HL-60 (cell line): ENCODE measurements around the gene TDRD12.
"Not testable (repeated sequence)": the region's sequence is repeated elsewhere in the genome, so short reads cannot be mapped to it uniquely, and the experiment has no call there.

ENCODE experiments used
- DNase-seq, 2 experiments: peaks; one replicate each; pipeline ENCODE4 v3.0.0-alpha.2; 2010 to 2020; ENCODE audit warnings: low read depth in 1 of 2, low spot score in 1 of 2
- H3K27ac ChIP-seq: fragments of 250-450 bp; sonication (Bioruptor Pico); replicated peaks from 2 replicates; pipeline ENCODE4 v1.5.1; 2020; ENCODE audit warnings: mild to moderate bottlenecking, moderate library complexity
- H3K27me3 ChIP-seq: fragments of 250-450 bp; sonication (Bioruptor Pico); 2 replicates; pipeline ENCODE4 v1.5.1; 2021; ENCODE audit warnings: mild to moderate bottlenecking, moderate library complexity; ENCODE audit not compliant: insufficient read depth, poor library complexity, severe bottlenecking
- H3K4me3 ChIP-seq: replicated peaks from 2 replicates; pipeline ENCODE4 v1.5.1; 2011; ENCODE audit warnings: mild to moderate bottlenecking, control low read depth, low read length; ENCODE audit not compliant: insufficient read depth
- GABPA ChIP-seq: IDR thresholded peaks from 2 replicates; pipeline ENCODE4 v1.6.1; 2012; ENCODE audit warnings: low read depth
- POLR2AphosphoS5 ChIP-seq: IDR thresholded peaks from 2 replicates; pipeline ENCODE4 v1.6.1; 2012; ENCODE audit warnings: low read depth
- SPI1 ChIP-seq: IDR thresholded peaks from 2 replicates; pipeline ENCODE4 v1.6.1; 2012; ENCODE audit warnings: low read depth, mild to moderate bottlenecking, borderline replicate concordance
- TF ChIP-seq, protein P1 (sequence below): IDR thresholded peaks from one replicate; pipeline ENCODE4 v1.5.1; 2011; ENCODE audit warnings: low read length, control low read depth, inconsistent platforms; ENCODE audit not compliant: insufficient read depth
- TF ChIP-seq, protein P2 (sequence below): IDR thresholded peaks from 2 replicates; pipeline ENCODE4 v1.6.1; 2012; ENCODE audit warnings: low read depth; ENCODE audit not compliant: insufficient replicate concordance

Gene TDRD12

DNA sequence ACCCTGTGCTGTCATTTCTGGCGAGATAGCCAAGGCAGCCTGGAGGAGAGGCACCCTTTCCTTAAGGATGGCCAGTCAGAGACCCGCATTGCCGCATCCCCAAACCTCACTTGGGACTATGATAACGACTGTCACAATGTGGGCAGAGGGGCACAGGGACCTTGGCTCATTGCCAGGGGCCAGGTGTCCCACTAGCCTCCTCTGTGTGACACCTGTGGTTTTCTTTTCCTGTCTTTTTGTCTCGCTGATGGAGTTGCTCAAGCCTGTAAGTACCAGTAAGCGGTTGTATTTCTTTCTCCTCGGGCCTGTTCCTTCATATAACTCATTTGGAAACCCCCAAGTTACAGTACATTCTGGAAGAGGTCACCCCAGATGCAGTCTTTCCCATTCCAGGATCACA, 59.5 kb downstream of the TDRD12 start:
- Histone ChIP-seq H3K27me3 (no peaks in the 10 kb centered on the region), H3K27ac (no peak overlapping the region), H3K4me3 (no peak overlapping the region)
- TF ChIP-seq, protein P1, sequence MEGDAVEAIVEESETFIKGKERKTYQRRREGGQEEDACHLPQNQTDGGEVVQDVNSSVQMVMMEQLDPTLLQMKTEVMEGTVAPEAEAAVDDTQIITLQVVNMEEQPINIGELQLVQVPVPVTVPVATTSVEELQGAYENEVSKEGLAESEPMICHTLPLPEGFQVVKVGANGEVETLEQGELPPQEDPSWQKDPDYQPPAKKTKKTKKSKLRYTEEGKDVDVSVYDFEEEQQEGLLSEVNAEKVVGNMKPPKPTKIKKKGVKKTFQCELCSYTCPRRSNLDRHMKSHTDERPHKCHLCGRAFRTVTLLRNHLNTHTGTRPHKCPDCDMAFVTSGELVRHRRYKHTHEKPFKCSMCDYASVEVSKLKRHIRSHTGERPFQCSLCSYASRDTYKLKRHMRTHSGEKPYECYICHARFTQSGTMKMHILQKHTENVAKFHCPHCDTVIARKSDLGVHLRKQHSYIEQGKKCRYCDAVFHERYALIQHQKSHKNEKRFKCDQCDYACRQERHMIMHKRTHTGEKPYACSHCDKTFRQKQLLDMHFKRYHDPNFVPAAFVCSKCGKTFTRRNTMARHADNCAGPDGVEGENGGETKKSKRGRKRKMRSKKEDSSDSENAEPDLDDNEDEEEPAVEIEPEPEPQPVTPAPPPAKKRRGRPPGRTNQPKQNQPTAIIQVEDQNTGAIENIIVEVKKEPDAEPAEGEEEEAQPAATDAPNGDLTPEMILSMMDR = no peak
- TF ChIP-seq POLR2AphosphoS5 (no peak), SPI1 (no peak), GABPA (no peak)
- TF ChIP-seq, protein P2, sequence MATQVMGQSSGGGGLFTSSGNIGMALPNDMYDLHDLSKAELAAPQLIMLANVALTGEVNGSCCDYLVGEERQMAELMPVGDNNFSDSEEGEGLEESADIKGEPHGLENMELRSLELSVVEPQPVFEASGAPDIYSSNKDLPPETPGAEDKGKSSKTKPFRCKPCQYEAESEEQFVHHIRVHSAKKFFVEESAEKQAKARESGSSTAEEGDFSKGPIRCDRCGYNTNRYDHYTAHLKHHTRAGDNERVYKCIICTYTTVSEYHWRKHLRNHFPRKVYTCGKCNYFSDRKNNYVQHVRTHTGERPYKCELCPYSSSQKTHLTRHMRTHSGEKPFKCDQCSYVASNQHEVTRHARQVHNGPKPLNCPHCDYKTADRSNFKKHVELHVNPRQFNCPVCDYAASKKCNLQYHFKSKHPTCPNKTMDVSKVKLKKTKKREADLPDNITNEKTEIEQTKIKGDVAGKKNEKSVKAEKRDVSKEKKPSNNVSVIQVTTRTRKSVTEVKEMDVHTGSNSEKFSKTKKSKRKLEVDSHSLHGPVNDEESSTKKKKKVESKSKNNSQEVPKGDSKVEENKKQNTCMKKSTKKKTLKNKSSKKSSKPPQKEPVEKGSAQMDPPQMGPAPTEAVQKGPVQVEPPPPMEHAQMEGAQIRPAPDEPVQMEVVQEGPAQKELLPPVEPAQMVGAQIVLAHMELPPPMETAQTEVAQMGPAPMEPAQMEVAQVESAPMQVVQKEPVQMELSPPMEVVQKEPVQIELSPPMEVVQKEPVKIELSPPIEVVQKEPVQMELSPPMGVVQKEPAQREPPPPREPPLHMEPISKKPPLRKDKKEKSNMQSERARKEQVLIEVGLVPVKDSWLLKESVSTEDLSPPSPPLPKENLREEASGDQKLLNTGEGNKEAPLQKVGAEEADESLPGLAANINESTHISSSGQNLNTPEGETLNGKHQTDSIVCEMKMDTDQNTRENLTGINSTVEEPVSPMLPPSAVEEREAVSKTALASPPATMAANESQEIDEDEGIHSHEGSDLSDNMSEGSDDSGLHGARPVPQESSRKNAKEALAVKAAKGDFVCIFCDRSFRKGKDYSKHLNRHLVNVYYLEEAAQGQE = no peak
- DNase-seq = no peak

DNA sequence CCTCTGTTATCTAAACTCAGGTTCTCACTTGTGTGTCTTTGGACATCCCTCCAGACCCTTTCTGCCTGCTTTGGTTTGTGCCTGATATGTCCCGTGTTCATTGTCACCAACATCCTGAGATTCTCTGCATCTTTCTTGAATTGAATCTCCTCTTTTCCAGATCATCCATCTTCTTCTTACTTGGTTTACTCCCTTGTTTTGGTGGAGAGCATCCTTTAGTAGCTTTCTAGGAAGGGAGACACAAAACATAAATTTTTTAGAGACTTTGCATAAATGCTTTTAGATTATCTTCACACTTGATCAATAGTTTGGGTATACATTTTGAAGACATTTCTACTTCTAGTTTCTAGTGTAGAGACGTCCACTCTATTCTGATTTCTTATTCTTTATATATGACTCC, 61.7 kb downstream of the TDRD12 start:
- no peak for DNase-seq
- H3K4me3 ChIP-seq = no peak overlapping the region
- TF ChIP-seq, protein P2 = no peak
- TF ChIP-seq POLR2AphosphoS5 = no peak
- TF ChIP-seq GABPA = no peak
- TF ChIP-seq, protein P1 = no peak
- TF ChIP-seq SPI1 = no peak
- no peaks in the 10 kb centered on the region for H3K27me3 ChIP-seq
- no peak overlapping the region for H3K27ac ChIP-seq

GRCh38 chr19:32782089-32782488, 62.5 kb downstream of the TDRD12 start:
- not testable (repeated sequence) for H3K27ac ChIP-seq, DNase-seq, H3K4me3 ChIP-seq, H3K27me3 ChIP-seq

DNA sequence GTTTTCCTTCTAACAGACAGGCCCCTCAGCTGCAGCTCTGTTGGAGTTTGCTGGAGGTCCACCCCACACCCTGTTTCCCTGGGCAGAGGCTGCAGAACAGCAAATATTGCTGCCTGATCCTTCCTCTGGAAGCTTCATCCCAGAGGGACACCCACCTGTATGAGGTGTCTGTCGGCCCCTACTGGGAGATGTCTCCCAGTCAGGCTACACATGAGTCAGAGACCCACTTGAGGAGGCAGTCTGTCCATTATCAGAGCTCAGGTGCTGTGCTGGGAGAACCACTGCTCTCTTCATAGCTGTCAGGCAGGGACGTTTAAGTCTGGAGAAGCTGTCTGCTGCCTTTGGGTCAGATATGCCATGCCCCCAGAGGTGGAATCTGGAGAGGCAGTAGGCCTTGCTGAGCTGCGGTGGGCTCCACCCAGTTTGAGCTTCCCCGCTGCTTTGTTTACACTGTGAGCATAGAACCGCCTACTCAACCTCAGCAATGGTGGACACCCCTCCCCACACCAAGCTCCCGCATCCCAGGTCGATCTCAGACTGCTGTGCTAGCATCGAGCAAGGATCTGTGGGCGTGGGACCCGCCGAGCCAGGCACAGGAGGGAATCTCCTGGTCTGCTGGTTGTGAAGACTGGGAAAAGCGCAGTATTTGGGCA, 67.7 kb downstream of the TDRD12 start:
- DNase-seq, H3K27ac ChIP-seq, H3K4me3 ChIP-seq, H3K27me3 ChIP-seq: not testable (repeated sequence)

DNA sequence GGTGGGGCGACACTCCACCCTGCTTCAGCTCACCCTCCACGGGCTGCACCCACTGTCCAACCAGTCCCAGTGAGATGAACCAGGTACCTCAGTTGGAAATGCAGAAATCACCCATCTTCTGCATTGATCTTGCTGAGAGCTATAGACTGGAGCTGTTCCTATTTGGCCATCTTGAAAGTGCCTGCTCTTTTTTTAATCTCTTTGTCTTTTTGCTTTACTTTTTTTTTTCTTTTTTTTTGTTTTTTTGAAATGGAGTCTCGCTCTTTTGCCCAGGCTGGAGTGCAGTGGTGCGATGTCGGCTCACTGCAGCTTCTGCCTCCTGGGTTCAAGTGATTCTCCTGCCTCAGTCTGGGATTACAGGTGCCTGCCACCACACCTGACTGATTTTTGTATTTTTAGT, 68.3 kb downstream of the TDRD12 start:
- not testable (repeated sequence) for H3K27me3 ChIP-seq, H3K27ac ChIP-seq, DNase-seq, H3K4me3 ChIP-seq

DNA sequence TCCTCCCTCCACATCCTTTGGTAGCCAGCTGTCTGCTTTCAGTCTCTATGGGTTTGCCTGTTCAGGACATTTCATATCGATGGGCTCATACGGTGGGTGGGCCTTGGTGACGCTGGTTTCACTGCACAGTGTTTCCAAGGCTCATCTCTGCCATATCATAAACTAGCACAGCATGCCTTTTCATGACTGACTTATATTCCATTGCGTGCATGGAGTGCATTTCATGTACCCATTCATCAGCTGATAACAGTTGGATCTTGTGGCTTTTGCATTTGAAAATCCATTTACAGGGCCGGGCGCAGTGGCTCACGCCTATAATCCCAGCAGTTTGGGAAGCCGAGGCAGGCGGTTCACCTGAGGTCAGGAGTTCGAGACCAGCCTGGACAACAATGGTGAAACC, 69.9 kb downstream of the TDRD12 start:
- TF ChIP-seq, protein P1 = no peak
- TF ChIP-seq, protein P2 = no peak
- TF ChIP-seq SPI1 = no peak
- no peak for DNase-seq

More for the DNA sequence above, 69.9 kb downstream of the TDRD12 start:
- Histone ChIP-seq H3K27me3 (no peaks in the 10 kb centered on the region), H3K4me3 (no peak overlapping the region), H3K27ac (no peak overlapping the region)
